A549 (cell line): ENCODE measurements around the gene ATG9A.

ENCODE experiments used
- CTCF ChIP-seq: fragments of >200 bp; sonication (Bioruptor Twin); formaldehyde crosslinking; IDR thresholded peaks from 3 replicates; pipeline ENCODE4 v1.5.1; 2016
- EP300 ChIP-seq, 2 experiments: fragments of >200 bp; sonication (Bioruptor Twin); formaldehyde crosslinking; IDR thresholded peaks; 2 replicates in 1 of 2; 3 replicates in 1 of 2; pipeline ENCODE4 v1.6.1; 2016 to 2017
- FOSL2 ChIP-seq, 2 experiments: fragments of 450-650 bp in 1 of 2; fragments of >200 bp in 1 of 2; sonication (Bioruptor Twin) in 1 of 2; formaldehyde crosslinking; IDR thresholded peaks; 2 replicates each; pipeline versions ENCODE4 v1.5.0 to v1.6.1; 2016 to 2020; ENCODE audit warnings: mild to moderate bottlenecking in 1 of 2, moderate library complexity in 1 of 2
- KDM1A ChIP-seq: fragments of 200-600 bp; sonication (generic); IDR thresholded peaks from 2 replicates; pipeline ENCODE4 v1.6.1; 2016; ENCODE audit warnings: low read depth, mild to moderate bottlenecking
- NR3C1 ChIP-seq: fragments of >200 bp; sonication (Bioruptor Twin); formaldehyde crosslinking; IDR thresholded peaks from 3 replicates; pipeline ENCODE4 v1.6.1; 2017
- POLR2A ChIP-seq: IDR thresholded peaks from 2 replicates; pipeline ENCODE4 v1.6.1; 2012; ENCODE audit warnings: mild to moderate bottlenecking, low read length
- TFCP2L1 ChIP-seq: fragments of 250-450 bp; sonication (Bioruptor Pico); IDR thresholded peaks from 2 replicates; pipeline ENCODE4 v1.5.0; 2021; ENCODE audit warnings: mild to moderate bottlenecking

- TF ChIP-seq CTCF, result no peak
- TF ChIP-seq EP300 (IDR thresholded peaks at IDR 0.05), result no peak
- no peak for TF ChIP-seq KDM1A
- TF ChIP-seq TFCP2L1 (CRISPR knock-in tag), result no peak
- TF ChIP-seq FOSL2 (IDR thresholded peaks at IDR 0.05), result no peak
- no peak for TF ChIP-seq FOSL2 (CRISPR knock-in tag; IDR thresholded peaks at IDR 0.05)
- TF ChIP-seq POLR2A, result no peak
- TF ChIP-seq NR3C1, result no peak
Measured at GRCh38 chr2:219197388-219197787, 32.0 kb downstream of the ATG9A start.
